PFSK-1 (cell line): ENCODE data around the gene GTF2A1L.

Source experiments
- FOXP2 ChIP-seq: optimal IDR thresholded peaks from 2 replicates; pipeline ENCODE3; 2011; ENCODE audit warnings: borderline replicate concordance, control low read depth, inconsistent platforms; ENCODE audit not compliant: insufficient read depth; ENCODE audit errors: extremely low read length, extremely low read depth
- POLR2AphosphoS5 ChIP-seq: IDR thresholded peaks from 2 replicates; pipeline ENCODE4 v1.6.1; 2012; ENCODE audit warnings: low read depth, mild to moderate bottlenecking, control low read depth, low read length, moderate library complexity
- REST ChIP-seq, 2 experiments: IDR thresholded peaks; 2 replicates each; pipeline versions ENCODE4 v1.6.1 to v1.8.0; 2011 to 2012; ENCODE audit warnings: low read depth in 2 of 2, low read length in 2 of 2, control low read depth in 1 of 2, inconsistent platforms in 1 of 2, mild to moderate bottlenecking in 1 of 2, moderate library complexity in 1 of 2; ENCODE audit not compliant: insufficient read depth in 1 of 2
- SIN3A ChIP-seq: IDR thresholded peaks from 2 replicates; pipeline ENCODE4 v1.6.1; 2012; ENCODE audit warnings: mild to moderate bottlenecking, low read length, moderate library complexity, borderline replicate concordance; ENCODE audit not compliant: insufficient read depth
- TAF1 ChIP-seq: IDR thresholded peaks from 2 replicates; pipeline ENCODE4 v1.6.1; 2012; ENCODE audit warnings: low read length, control low read depth, borderline replicate concordance; ENCODE audit not compliant: insufficient read depth

The GTF2A1L gene

GRCh38 chr2:48725696-48726494, 108.2 kb downstream of the GTF2A1L start:
- TF ChIP-seq SIN3A: no peak
- no peak for TF ChIP-seq POLR2AphosphoS5
- no peak for TF ChIP-seq REST (IDR thresholded peaks at IDR 0.05; ENCODE audit: insufficient read depth in 1 of 2, low read depth in 2 of 2, low read length in 2 of 2)
- TF ChIP-seq TAF1: no peak
- no peak for TF ChIP-seq FOXP2

- no peak for TF ChIP-seq FOXP2
- no peak for TF ChIP-seq TAF1
- TF ChIP-seq REST (IDR thresholded peaks at IDR 0.05; ENCODE audit: insufficient read depth in 1 of 2, low read depth in 2 of 2, low read length in 2 of 2): no peak
- no peak for TF ChIP-seq SIN3A
- no peak for TF ChIP-seq POLR2AphosphoS5
These were observed 109.9 kb downstream of the GTF2A1L start for GRCh38 chr2:48727560-48727959.

- TF ChIP-seq REST (IDR thresholded peaks at IDR 0.05; ENCODE audit: insufficient read depth in 1 of 2, low read depth in 2 of 2, low read length in 2 of 2) (no peak), TAF1 (no peak), SIN3A (no peak), FOXP2 (no peak), POLR2AphosphoS5 (no peak)
These were observed 110.6 kb downstream of the GTF2A1L start for GRCh38 chr2:48728295-48728694.

GRCh38 chr2:48728840-48729239, 111.2 kb downstream of the GTF2A1L start:
- TF ChIP-seq FOXP2 (no peak), REST (IDR thresholded peaks at IDR 0.05; ENCODE audit: insufficient read depth in 1 of 2, low read depth in 2 of 2, low read length in 2 of 2) (no peak), POLR2AphosphoS5 (no peak), SIN3A (no peak), TAF1 (no peak)
